Brain microvascular endothelial cell (primary cell): ENCODE results near the gene MAP4K3.

Experiments used
- DNase-seq: peaks from one replicate; pipeline ENCODE4 v3.0.0-alpha.2; 2020
- H3K27ac ChIP-seq: fragments of 250-450 bp; sonication (Bioruptor Pico); 2 replicates; pipeline ENCODE4 v1.5.1; 2020; ENCODE audit warnings: mild to moderate bottlenecking, moderate library complexity
- H3K27me3 ChIP-seq: fragments of 250-450 bp; sonication (Bioruptor Pico); replicated peaks from 2 replicates; pipeline ENCODE4 v1.5.1; 2020; ENCODE audit warnings: mild to moderate bottlenecking
- H3K36me3 ChIP-seq: fragments of 250-450 bp; sonication (Bioruptor Pico); replicated peaks from 2 replicates; pipeline ENCODE4 v1.5.1; 2020; ENCODE audit warnings: mild to moderate bottlenecking
- H3K4me3 ChIP-seq: 2 replicates; pipeline ENCODE4 v1.5.1; 2011; ENCODE audit warnings: low read depth, mild to moderate bottlenecking, control low read depth, low read length, moderate library complexity
- CTCF ChIP-seq: IDR thresholded peaks from 2 replicates; pipeline ENCODE4 v1.5.1; 2011; ENCODE audit warnings: low read depth, mild to moderate bottlenecking, moderate library complexity, low read length, control low read depth, inconsistent platforms; ENCODE audit errors: missing control alignments
- in situ Hi-C: cut with HindIII; loops from 2 replicates; pipeline ENCODE4 v1.10.0; 2017; ENCODE audit warnings: low sequenced_read_pairs, low pct_ligation_motif_present

Gene MAP4K3

GRCh38 chr2:39359453-39360038 lies 77.5 kb downstream of the MAP4K3 start:
- H3K36me3 ChIP-seq, result peaks cover 11% of the 10 kb centered on the region
- no peak overlapping the region for H3K4me3 ChIP-seq
- in situ Hi-C loops, result no loop called here
- TF ChIP-seq CTCF, result no peak
- H3K27ac ChIP-seq, result no peak overlapping the region
- DNase-seq, result no peak
- no peaks in the 10 kb centered on the region for H3K27me3 ChIP-seq

GRCh38 chr2:39356922-39357639 lies 80.0 kb downstream of the MAP4K3 start:
- Histone ChIP-seq H3K36me3 (peaks cover 8% of the 10 kb centered on the region), H3K4me3 (no peak overlapping the region), H3K27ac (no peak overlapping the region), H3K27me3 (no peaks in the 10 kb centered on the region)
- no peak for TF ChIP-seq CTCF
- in situ Hi-C loops, result no loop called here
- no peak for DNase-seq

GRCh38 chr2:39350658-39351057 lies 86.4 kb downstream of the MAP4K3 start:
- in situ Hi-C loops, result no loop called here
- no peak for TF ChIP-seq CTCF
- no peak overlapping the region for H3K27ac ChIP-seq
- H3K36me3 ChIP-seq, result peaks cover 4% of the 10 kb centered on the region
- H3K4me3 ChIP-seq, result no peak overlapping the region
- H3K27me3 ChIP-seq, result no peaks in the 10 kb centered on the region
- DNase-seq, result no peak

GRCh38 chr2:39338502-39338901 lies 98.6 kb downstream of the MAP4K3 start:
- H3K4me3 ChIP-seq, result no peak overlapping the region
- no peak for DNase-seq
- in situ Hi-C loops, result no loop called here
- no peak overlapping the region for H3K27ac ChIP-seq
- no peak for TF ChIP-seq CTCF
- peaks cover 2% of the 10 kb centered on the region for H3K36me3 ChIP-seq
- no peaks in the 10 kb centered on the region for H3K27me3 ChIP-seq

GRCh38 chr2:39335930-39336329 lies 101.2 kb downstream of the MAP4K3 start:
- H3K4me3 ChIP-seq, result no peak overlapping the region
- DNase-seq, result no peak
- peaks cover 2% of the 10 kb centered on the region for H3K36me3 ChIP-seq
- TF ChIP-seq CTCF, result no peak
- in situ Hi-C loops, result no loop called here
- no peak overlapping the region for H3K27ac ChIP-seq
- no peaks in the 10 kb centered on the region for H3K27me3 ChIP-seq
